GM12875 (cell line): ENCODE results near the gene HMGN1.

Source experiments
- H3K4me3 ChIP-seq: one replicate; pipeline ENCODE4 v1.5.1; 2011; ENCODE audit warnings: low read depth, low read length, control low read depth
- TF ChIP-seq, protein P1 (sequence below): IDR thresholded peaks from 2 replicates; pipeline ENCODE4 v1.5.1; 2011; ENCODE audit warnings: low read depth, mild to moderate bottlenecking, control low read depth, inconsistent platforms, low read length, moderate library complexity, borderline replicate concordance; ENCODE audit not compliant: insufficient read depth

HMGN1 gene

DNA sequence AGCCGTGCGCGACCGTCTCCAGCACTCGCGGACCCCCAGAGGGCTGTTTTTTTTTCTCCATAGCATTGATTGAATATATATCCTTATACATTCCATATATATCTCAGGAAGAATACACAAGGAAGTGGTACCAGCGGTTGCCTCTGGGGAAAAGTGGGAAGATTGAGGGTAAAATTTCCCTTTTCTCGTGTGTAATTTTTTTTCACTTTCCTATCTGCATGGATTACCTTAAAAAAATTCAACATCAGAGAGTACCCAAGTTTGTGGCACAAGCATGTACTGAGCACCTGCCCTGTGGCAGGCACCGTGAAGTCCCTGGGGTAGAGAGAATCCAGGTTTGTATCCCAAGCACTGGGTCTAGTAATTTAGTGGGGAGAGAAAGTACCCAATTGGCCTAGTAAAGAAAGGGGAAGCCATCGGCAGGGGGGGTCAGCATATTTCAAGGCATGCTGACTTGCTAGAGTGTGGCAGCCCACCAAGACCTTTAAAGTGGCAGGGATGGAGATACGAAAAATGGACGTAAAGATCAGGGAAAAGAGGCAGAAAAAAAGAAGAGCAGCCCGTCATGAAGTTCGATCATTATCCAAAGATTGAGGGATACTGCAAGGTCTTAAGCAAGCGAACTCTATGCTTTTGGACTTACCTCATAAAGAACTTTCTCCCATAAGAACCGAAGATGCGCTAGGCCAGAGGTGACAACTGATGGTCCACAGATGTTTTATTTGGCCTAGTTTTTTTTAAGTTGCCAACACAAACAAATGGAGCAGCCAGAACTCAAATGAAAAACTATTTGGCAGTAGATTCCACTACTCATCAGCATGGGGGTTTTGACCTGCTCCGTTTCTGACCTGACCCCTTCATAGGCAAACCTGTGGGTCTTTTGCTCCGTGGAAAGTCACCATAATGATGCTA is 1.5 kb upstream of the HMGN1 start:
- H3K4me3 ChIP-seq: peak overlapping the region; percentile 63
- TF ChIP-seq, protein P1, sequence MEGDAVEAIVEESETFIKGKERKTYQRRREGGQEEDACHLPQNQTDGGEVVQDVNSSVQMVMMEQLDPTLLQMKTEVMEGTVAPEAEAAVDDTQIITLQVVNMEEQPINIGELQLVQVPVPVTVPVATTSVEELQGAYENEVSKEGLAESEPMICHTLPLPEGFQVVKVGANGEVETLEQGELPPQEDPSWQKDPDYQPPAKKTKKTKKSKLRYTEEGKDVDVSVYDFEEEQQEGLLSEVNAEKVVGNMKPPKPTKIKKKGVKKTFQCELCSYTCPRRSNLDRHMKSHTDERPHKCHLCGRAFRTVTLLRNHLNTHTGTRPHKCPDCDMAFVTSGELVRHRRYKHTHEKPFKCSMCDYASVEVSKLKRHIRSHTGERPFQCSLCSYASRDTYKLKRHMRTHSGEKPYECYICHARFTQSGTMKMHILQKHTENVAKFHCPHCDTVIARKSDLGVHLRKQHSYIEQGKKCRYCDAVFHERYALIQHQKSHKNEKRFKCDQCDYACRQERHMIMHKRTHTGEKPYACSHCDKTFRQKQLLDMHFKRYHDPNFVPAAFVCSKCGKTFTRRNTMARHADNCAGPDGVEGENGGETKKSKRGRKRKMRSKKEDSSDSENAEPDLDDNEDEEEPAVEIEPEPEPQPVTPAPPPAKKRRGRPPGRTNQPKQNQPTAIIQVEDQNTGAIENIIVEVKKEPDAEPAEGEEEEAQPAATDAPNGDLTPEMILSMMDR: no peak

DNA sequence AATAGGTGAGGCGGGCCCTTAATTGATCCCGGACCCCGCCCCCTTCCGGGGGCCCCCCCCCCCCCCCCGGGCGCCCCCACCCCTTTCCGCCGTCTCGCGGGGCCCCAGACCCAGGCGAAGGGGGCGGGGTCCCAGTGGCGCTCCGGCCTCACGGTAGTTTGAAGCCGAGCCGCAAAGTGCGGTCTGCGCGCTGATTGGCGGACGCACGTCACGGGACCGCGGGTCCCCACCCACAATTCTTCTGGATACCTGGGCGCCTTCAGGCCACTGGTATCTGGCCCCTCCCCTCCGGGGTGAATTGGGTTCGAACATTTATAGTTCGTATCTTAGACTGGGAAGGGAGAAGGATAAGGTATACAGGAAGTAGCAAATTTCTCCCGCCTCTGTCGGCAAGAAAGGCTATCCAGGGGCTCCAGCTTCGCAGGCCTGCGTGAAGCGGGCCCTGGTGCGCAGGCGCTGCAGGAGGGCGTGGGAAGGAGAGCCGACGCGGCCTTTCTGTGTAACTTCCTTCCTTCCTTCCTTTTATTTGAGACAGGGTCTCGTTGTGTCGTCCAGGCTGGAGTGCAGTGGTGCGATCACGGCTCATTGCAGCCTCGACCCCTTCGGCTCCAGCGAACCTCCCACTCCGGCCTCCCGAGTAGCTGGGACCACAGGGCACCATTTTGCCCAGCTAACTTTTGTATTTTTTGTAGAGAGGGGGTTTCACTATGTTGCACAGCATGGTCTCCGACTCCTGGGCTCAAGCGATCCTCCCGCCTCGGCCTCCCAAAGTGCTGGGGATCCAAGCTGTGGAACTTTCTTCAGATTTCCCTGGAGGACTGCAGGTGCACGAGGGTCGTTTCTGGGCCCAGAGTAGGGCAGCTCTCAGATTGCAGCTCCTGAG is 564 bp upstream of the HMGN1 start:
- peak overlapping the region; percentile 63 for H3K4me3 ChIP-seq
- TF ChIP-seq, protein P1: no peak

DNA sequence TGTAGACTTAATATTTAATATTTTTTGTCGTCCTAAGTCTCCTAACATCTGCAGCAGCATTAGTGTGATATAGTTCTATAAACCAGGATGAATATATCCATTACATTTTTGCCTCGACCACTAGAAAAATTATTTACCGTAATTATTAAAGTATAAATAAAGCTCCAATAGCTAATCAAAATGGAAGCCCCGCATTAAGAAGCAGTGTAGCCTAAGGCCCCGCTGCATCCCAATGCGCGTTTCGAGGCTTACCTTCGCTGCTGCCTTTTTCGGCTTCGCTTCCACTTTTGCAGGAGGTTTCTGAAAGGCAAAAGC is 891 bp downstream of the HMGN1 start:
- TF ChIP-seq, protein P1: no peak
- peak overlapping the region; percentile 96 for H3K4me3 ChIP-seq

DNA sequence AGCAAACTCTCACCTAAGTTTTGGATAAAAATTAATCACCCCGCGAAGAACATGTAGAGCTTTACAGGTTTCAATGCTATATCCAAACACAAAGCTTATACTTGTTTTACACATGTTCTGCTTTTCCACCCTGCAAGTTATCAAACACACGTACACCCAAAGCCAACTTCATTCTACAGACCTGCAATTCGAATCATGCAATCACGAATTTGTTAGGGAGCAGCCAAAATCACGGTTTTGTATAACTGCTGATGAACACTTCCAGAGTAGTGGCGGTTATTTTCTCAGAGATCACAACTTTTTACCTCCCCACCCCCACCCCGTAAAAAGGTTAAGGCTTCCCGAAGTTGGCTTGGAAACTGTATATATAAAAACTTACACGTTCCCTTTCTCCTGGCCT is 1.4 kb downstream of the HMGN1 start:
- TF ChIP-seq, protein P1: no peak
- peak overlapping the region; percentile 96 for H3K4me3 ChIP-seq

- H3K4me3 ChIP-seq: no peak overlapping the region
- TF ChIP-seq, protein P1: no peak
Measured at GRCh38 chr21:39346671-39347331, 2.1 kb downstream of the HMGN1 start.

GRCh38 chr21:39346206-39346605 is 2.7 kb downstream of the HMGN1 start:
- TF ChIP-seq, protein P1: no peak
- H3K4me3 ChIP-seq: no peak overlapping the region
